Measurements from ENCODE around the gene CABLES1.

GRCh38 chr18:23154823-23155500 lies 19.7 kb downstream of the CABLES1 start:
- TF ChIP-seq CTCF (IDR thresholded peaks at IDR 0.05) (no peak), POLR2A (IDR thresholded peaks at IDR 0.05) (no peak)

Measured in thyroid gland (tissue), 4 donors.